GM23338 (cell line): ENCODE measurements around the gene SLCO3A1. TPM values are rescaled to one million over a fixed set of nuclear protein-coding genes. Genes with fewer than 3 reads are reported as not detected.

ENCODE experiments used
- ATAC-seq: fragments of 200-7000 bp; cut with Tn5 transposase; 3 replicates; pipeline ENCODE4 v1.9.1; 2020
- DNase-seq: peaks from one replicate; pipeline ENCODE4 v3.0.0-alpha.2; 2015; ENCODE audit warnings: low spot score
- H2AFZ ChIP-seq: fragments of 200-600 bp; sonication (generic); 2 replicates; pipeline ENCODE4 v1.8.0; 2016; ENCODE audit warnings: antibody characterized with exemption, mild to moderate bottlenecking, moderate library complexity
- H3F3A ChIP-seq: fragments of 200-600 bp; sonication (generic); replicated peaks from 2 replicates; pipeline ENCODE4 v1.8.0; 2017; ENCODE audit warnings: antibody characterized with exemption, mixed run types, low read depth
- H3K27ac ChIP-seq: fragments of 200-600 bp; sonication (generic); 2 replicates; pipeline ENCODE4 v1.6.1; 2016; ENCODE audit warnings: low read depth
- H3K27me3 ChIP-seq: fragments of 200-600 bp; sonication (generic); 2 replicates; pipeline ENCODE4 v1.8.0; 2016; ENCODE audit warnings: mild to moderate bottlenecking, mixed run types, moderate library complexity; ENCODE audit not compliant: insufficient read depth
- H3K36me3 ChIP-seq: fragments of 200-600 bp; sonication (generic); 2 replicates; pipeline ENCODE4 v1.8.0; 2016; ENCODE audit warnings: mild to moderate bottlenecking; ENCODE audit not compliant: insufficient read depth
- H3K4me1 ChIP-seq: fragments of 200-600 bp; sonication (generic); 2 replicates; pipeline ENCODE4 v1.8.0; 2016; ENCODE audit warnings: mild to moderate bottlenecking, moderate library complexity; ENCODE audit not compliant: insufficient read depth
- H3K4me2 ChIP-seq: fragments of 200-600 bp; sonication (generic); 2 replicates; pipeline ENCODE4 v1.7.1; 2017; ENCODE audit warnings: mixed run types
- H3K4me3 ChIP-seq: fragments of 200-600 bp; sonication (generic); 2 replicates; pipeline ENCODE4 v1.6.1; 2016; ENCODE audit warnings: mixed run types
- H3K79me2 ChIP-seq: fragments of 200-600 bp; sonication (generic); replicated peaks from 2 replicates; pipeline ENCODE4 v1.8.0; 2017; ENCODE audit warnings: mild to moderate bottlenecking; ENCODE audit not compliant: insufficient read depth
- H3K9me2 ChIP-seq: fragments of 200-600 bp; sonication (generic); 2 replicates; pipeline ENCODE4 v1.8.0; 2017; ENCODE audit not compliant: insufficient read depth
- H4K20me1 ChIP-seq: fragments of 200-600 bp; sonication (generic); replicated peaks from 2 replicates; pipeline ENCODE4 v1.8.0; 2017; ENCODE audit warnings: mild to moderate bottlenecking; ENCODE audit not compliant: insufficient read depth
- H3K27ac Mint-ChIP-seq: 2 replicates; pipeline ENCODE4 v1.8.0; 2020; ENCODE audit warnings: inconsistent platforms, mild to moderate bottlenecking, moderate library complexity, mixed read lengths
- H3K27me3 Mint-ChIP-seq: 3 replicates; pipeline ENCODE4 v1.8.0; 2022; ENCODE audit warnings: low read depth, mild to moderate bottlenecking, moderate library complexity, mixed read lengths, inconsistent platforms; ENCODE audit not compliant: insufficient read depth, poor library complexity
- H3K36me3 Mint-ChIP-seq: 3 replicates; pipeline ENCODE4 v1.8.0; 2021; ENCODE audit warnings: low read depth, mild to moderate bottlenecking, inconsistent platforms, moderate library complexity, mixed read lengths
- H3K4me1 Mint-ChIP-seq: 3 replicates; pipeline ENCODE4 v1.8.0; 2020; ENCODE audit warnings: mild to moderate bottlenecking, inconsistent platforms, mixed read lengths
- H3K4me3 Mint-ChIP-seq: 3 replicates; pipeline ENCODE4 v1.8.0; 2021; ENCODE audit warnings: moderate library complexity, mild to moderate bottlenecking, inconsistent platforms, mixed read lengths
- H3K9me3 Mint-ChIP-seq: 3 replicates; pipeline ENCODE4 v1.8.0; 2020; ENCODE audit warnings: moderate library complexity, mild to moderate bottlenecking, inconsistent platforms, mixed read lengths
- CREB1 ChIP-seq: fragments of 250-450 bp; sonication (Bioruptor Pico); IDR thresholded peaks from 2 replicates; pipeline ENCODE4 v1.5.0; 2020; ENCODE audit warnings: low read depth, mild to moderate bottlenecking, moderate library complexity
- CTCF ChIP-seq, 2 experiments: fragments of 200-600 bp in 1 of 2; sonication (generic) in 1 of 2; conservative IDR thresholded peaks; 2 replicates each; pipeline versions ENCODE4 v1.5.1 to v1.6.1; 2016 to 2017; ENCODE audit warnings: antibody characterized with exemption in 2 of 2, low read depth in 2 of 2, mild to moderate bottlenecking in 2 of 2, moderate library complexity in 1 of 2
- ETS1 ChIP-seq: IDR thresholded peaks from 2 replicates; pipeline ENCODE4 v1.6.1; 2016; ENCODE audit warnings: antibody characterized with exemption
- EZH2 ChIP-seq: fragments of 200-600 bp; sonication (generic); IDR thresholded peaks from one replicate; pipeline ENCODE4 v1.8.0; 2017; ENCODE audit warnings: antibody characterized with exemption, mild to moderate bottlenecking, low read depth; ENCODE audit not compliant: unreplicated experiment
- EZH2phosphoT487 ChIP-seq: fragments of 200-600 bp; sonication (generic); IDR thresholded peaks from one replicate; pipeline ENCODE4 v1.8.1; 2018; ENCODE audit warnings: antibody characterized with exemption; ENCODE audit not compliant: unreplicated experiment
- JUNB ChIP-seq: IDR thresholded peaks from one replicate; pipeline ENCODE4 v1.6.1; 2016; ENCODE audit warnings: antibody characterized with exemption; ENCODE audit not compliant: unreplicated experiment
- NANOG ChIP-seq: IDR thresholded peaks from 2 replicates; pipeline ENCODE4 v1.6.1; 2016; ENCODE audit warnings: antibody characterized with exemption, borderline replicate concordance
- POLR2AphosphoS5 ChIP-seq: IDR thresholded peaks from 2 replicates; pipeline ENCODE4 v1.6.1; 2016; ENCODE audit warnings: antibody characterized with exemption, low read depth
- REST ChIP-seq: IDR thresholded peaks from one replicate; pipeline ENCODE4 v1.6.1; 2018; ENCODE audit warnings: antibody characterized with exemption; ENCODE audit not compliant: unreplicated experiment
- STAT1 ChIP-seq: IDR thresholded peaks from one replicate; pipeline ENCODE4 v1.6.1; 2016; ENCODE audit warnings: antibody characterized with exemption; ENCODE audit not compliant: unreplicated experiment
- ZNF114 ChIP-seq: fragments of 250-450 bp; sonication (Bioruptor Pico); IDR thresholded peaks from 2 replicates; pipeline ENCODE4 v1.5.0; 2020; ENCODE audit warnings: mild to moderate bottlenecking, moderate library complexity
- ZNF331 ChIP-seq: fragments of 250-450 bp; sonication (Bioruptor Pico); IDR thresholded peaks from 2 replicates; pipeline ENCODE4 v1.5.0; 2020; ENCODE audit warnings: low read depth, mild to moderate bottlenecking, moderate library complexity
- ZNF462 ChIP-seq: fragments of 250-450 bp; sonication (Bioruptor Pico); IDR thresholded peaks from 2 replicates; pipeline ENCODE4 v1.5.0; 2020; ENCODE audit warnings: mild to moderate bottlenecking, moderate library complexity
- polyA plus RNA-seq: library from polyadenylated mRNA; unstranded; fragments of >200 nt; fragmentation: Nextera tagmentation; extraction: Ambion mirVana; gene quantifications from 2 replicates; pipeline ENCODE4 v1.2.1, GENCODE V29; 2016
- total RNA-seq: library from RNA; depleted of rRNA; stranded (reverse); fragments of >200 nt; shearing (Covaris generic); gene quantifications from 2 replicates; pipeline ENCODE4 v1.2.3, GENCODE V29; 2014

Gene SLCO3A1
- total and polyA plus RNA-seq, 2 experiments from 2014 or later, result 7.3 to 9.4 TPM

- no peak for TF ChIP-seq JUNB
- no peak for TF ChIP-seq EZH2phosphoT487
- TF ChIP-seq CTCF (conservative IDR thresholded peaks at IDR 0.05; ENCODE audit: low read depth in 2 of 2), result no peak
- no peak for TF ChIP-seq EZH2
- no peak for TF ChIP-seq REST
- no peak for TF ChIP-seq ETS1
- TF ChIP-seq POLR2AphosphoS5, result no peak
- TF ChIP-seq STAT1, result no peak
- TF ChIP-seq ZNF462 (CRISPR knock-in tag), result no peak
- TF ChIP-seq NANOG, result no peak
- no peak for TF ChIP-seq CREB1 (CRISPR knock-in tag)
- no peak for TF ChIP-seq ZNF331 (CRISPR knock-in tag)
- TF ChIP-seq ZNF114 (CRISPR knock-in tag), result no peak
- Histone ChIP-seq H4K20me1 (no peaks in the 10 kb centered on the region), H2AFZ (no peak overlapping the region), H3K27ac (no peak overlapping the region), H3K79me2 (no peaks in the 10 kb centered on the region), H3K4me2 (no peak overlapping the region), H3K36me3 (no peaks in the 10 kb centered on the region), H3F3A (0 out of 2 replicates have a peak, but pooled peaks cover 5% of the 10 kb centered on the region), H3K9me2 (no peaks in the 10 kb centered on the region), H3K4me1 (peaks cover 15% of the 10 kb centered on the region), H3K27me3 (peaks cover under 1% of the 10 kb centered on the region), H3K4me3 (no peak overlapping the region)
- no peak for DNase-seq
- Mint-ChIP-seq H3K27ac (no peak overlapping the region), H3K27me3 (peaks cover 6% of the 10 kb centered on the region), H3K4me3 (no peak overlapping the region), H3K9me3 (no peaks in the 10 kb centered on the region; the same call in 2 of the 3 replicates), H3K36me3 (no peaks in the 10 kb centered on the region), H3K4me1 (peaks cover 10% of the 10 kb centered on the region)
- no peak for ATAC-seq
These were observed 4.3 kb upstream of the SLCO3A1 start for GRCh38 chr15:91849180-91849579.
